ENCODE measurements around the gene MSANTD3. TPM values are rescaled to one million over a fixed set of nuclear protein-coding genes. Genes with fewer than 3 reads are reported as not detected.
"Not testable (repeated sequence)": the region's sequence is repeated elsewhere in the genome, so short reads cannot be mapped to it uniquely, and the experiment has no call there.

MSANTD3 gene
- total RNA-seq, 4 donors from 2014 or later = 16.4 to 38.8 (median 18.2) TPM

DNA sequence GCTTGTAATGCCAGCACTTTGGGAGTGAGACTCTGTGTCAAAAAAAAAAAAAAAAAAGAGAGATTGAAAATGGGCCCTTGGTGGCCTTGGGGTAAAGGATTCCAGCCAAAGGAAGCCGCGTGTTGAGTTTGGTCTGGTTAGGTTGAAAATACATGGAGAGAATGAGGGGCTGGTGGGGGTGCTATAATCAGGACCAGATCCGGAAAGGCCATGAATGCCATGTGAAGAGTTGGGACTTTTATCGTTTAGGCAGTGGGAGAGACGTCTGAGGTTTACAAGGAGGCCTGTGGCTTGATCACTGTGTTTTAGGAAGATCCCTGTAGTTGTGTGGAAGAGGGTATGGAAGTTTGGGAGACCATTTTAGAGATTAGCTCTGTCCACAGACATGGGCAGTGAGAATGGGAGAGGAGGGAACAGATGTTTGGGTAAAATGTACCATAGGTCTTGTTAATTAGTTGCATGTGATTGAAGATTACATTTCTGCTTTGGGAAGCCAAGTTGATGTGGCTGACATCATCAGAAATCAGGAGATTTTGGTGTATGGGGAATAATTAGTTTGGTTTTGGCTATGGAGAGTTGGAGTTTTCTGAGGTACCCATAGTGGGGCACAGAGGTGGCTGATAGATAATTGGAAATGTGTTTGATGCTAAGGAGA is 3.5 kb downstream of the MSANTD3 start:
- ATAC-seq (ENCODE audit: low FRiP score) (no peak), DNase-seq (ENCODE audit: low spot score) (no peak)
- TF ChIP-seq, protein P1, sequence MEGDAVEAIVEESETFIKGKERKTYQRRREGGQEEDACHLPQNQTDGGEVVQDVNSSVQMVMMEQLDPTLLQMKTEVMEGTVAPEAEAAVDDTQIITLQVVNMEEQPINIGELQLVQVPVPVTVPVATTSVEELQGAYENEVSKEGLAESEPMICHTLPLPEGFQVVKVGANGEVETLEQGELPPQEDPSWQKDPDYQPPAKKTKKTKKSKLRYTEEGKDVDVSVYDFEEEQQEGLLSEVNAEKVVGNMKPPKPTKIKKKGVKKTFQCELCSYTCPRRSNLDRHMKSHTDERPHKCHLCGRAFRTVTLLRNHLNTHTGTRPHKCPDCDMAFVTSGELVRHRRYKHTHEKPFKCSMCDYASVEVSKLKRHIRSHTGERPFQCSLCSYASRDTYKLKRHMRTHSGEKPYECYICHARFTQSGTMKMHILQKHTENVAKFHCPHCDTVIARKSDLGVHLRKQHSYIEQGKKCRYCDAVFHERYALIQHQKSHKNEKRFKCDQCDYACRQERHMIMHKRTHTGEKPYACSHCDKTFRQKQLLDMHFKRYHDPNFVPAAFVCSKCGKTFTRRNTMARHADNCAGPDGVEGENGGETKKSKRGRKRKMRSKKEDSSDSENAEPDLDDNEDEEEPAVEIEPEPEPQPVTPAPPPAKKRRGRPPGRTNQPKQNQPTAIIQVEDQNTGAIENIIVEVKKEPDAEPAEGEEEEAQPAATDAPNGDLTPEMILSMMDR (IDR thresholded peaks at IDR 0.05) = no peak

DNA sequence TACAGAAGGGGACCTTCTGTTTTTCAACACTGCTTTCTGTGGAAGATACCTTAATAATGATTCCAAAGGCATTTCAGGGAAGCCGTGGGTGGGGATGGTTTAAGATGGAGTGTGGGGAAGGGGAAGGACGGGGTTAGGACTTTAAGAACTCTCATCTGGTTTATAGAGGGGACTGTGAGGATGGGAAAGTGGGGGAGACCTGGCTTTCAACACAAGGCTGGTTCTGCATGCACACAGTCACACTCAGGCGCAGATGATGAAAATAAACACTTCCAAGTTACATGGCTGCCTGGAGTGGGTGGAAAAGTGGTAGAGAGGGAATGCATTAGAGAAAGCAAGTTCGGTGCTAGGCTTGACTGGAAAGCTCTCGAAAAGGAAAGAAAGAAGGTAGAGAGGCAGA is 4.9 kb downstream of the MSANTD3 start:
- ATAC-seq (ENCODE audit: low FRiP score) = no peak
- no peak for DNase-seq (ENCODE audit: low spot score)
- TF ChIP-seq, protein P1 (IDR thresholded peaks at IDR 0.05) = no peak

DNA sequence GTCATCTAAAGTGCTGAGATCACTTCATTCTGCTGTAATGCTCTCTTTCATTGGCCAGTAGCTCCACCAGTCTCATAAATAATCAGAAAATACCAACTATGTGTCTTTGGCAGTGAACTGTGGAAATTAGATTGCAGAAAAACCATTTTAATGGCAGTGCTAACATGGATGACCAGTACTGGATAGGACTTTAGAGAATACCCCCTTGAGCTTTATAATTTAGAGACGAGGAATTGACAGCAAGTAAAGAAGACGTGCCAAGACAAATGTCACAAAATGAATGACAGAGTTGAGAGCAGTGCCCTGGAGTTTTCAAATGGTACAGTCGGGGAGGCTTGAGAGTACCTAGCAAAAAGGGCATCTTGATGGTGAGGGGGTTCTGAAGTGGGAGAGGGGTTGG is 5.8 kb downstream of the MSANTD3 start:
- no peak for ATAC-seq (ENCODE audit: low FRiP score)
- TF ChIP-seq, protein P1 (IDR thresholded peaks at IDR 0.05) = no peak

DNA sequence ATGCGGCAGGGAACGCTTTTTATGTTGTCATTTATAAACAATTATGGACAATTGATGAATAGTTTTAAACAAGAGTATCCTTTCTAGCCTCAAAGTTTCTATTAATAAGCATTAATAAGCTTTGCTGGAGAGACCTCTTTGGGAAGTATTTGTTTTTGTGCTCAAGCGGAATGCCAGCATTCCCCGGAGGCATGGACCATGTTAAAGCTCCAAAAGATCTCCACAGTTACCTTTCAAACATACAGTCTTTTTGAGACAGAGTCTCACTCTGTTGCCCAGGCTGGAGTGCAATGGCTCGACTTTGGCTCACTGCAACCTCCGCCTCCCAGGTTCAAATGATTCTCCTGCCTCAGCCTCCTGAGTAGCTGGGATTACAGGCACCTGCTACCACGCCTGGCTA is 9.6 kb downstream of the MSANTD3 start:
- TF ChIP-seq, protein P1 (IDR thresholded peaks at IDR 0.05) = no peak
- ATAC-seq (ENCODE audit: low FRiP score) (no peak), DNase-seq (ENCODE audit: low spot score) (no peak)

More for the DNA sequence above, 5.8 kb downstream of the MSANTD3 start:
- no peak for DNase-seq (ENCODE audit: low spot score)

DNA sequence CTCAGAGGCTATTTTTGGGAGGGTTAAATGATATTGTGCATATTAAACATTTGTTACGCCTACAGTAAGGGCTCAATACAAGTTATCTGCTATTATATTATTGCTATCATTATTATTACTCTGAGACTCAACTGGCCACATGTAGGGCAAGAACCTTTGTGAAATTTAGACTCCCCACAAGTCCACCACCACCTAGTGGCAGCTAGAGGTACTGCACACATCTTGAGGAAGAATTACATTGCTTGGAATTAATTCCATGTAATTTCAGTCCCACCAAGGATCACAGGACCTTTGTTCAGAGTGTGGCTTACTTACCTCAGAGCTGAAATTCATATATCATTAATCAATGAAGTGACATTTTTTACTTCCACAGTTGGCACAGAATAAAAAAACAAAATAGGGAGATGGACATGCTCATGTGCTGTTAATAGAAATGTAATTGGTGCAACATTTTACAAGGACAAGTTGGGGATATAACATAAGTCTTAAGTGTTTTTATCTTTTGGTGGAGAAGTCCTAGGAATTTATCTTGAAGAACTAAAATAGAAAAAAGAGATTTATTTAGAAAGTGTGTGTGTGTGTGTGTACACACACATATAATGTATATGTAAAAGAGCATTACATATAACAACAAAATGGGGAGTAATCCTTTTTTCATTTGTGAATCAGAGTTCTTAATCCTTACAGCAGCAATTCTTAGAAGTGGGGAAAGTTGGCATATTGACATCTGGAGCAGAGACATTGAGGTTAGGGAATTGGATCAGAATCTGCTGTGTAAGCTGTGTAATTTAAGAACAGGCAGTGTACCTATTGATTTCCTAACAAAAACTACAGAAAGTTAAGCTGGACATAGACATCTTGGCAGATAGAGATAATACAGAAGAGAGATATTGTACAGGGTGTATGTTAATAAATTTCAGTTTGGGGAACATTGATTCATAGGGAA is 11.2 kb downstream of the MSANTD3 start:
- TF ChIP-seq, protein P1 (IDR thresholded peaks at IDR 0.05) = peak in 2 of 3 donors; percentile 45 to 95
- DNase-seq (ENCODE audit: low spot score) = peak; percentile 95
- peak; percentile 60 for ATAC-seq (ENCODE audit: low FRiP score)

DNA sequence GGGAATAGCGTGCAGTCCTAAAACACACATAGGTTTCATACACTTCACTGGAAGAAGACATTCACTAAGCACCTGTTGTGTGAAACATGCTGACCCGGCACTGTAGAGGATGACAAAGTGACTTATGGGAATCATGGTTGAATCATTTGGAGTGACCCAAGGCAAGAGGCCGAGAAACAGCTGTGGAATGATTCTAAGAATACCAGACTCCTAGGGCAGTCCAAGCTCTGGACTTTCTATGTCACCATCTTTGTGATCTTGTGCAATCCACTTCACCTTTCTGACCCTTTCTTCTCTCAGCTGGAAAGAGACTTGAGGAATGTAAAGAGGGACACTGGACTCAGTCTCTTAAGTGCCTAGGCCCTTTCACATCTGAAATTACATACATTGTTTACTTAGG is 13.1 kb downstream of the MSANTD3 start:
- DNase-seq (ENCODE audit: low spot score) (no peak), ATAC-seq (ENCODE audit: low FRiP score) (no peak)
- TF ChIP-seq, protein P1 (IDR thresholded peaks at IDR 0.05) = no peak

DNA sequence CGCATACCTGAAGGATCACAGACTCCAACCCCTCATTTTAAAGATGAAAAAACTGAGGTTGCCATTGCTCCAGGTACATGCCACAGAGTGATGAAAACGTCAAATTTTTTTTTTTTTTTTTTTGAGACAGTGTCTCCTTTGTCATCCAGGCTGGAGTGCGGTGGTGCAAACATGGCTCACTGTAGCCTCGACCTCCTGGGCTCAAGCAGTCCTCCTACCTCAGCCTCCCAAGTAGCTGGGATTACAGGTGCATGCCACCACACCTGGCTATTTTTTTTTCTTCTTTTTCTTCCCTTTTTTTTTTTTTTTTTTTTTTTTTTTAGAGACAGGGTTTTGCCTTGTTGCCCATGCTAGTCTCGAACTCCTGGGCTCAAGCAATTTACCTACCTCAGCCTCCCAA is 13.5 kb downstream of the MSANTD3 start:
- ATAC-seq (ENCODE audit: low FRiP score); DNase-seq (ENCODE audit: low spot score): not testable (repeated sequence)

Measured in omental fat pad (tissue), 4 donors.